Right renal cortex interstitium (tissue), 3 donors: Measurements from ENCODE around the gene SPINK4. TPM values are rescaled to one million over a fixed set of nuclear protein-coding genes. Genes with fewer than 3 reads are reported as not detected.

Experiments
- DNase-seq, 3 donors: peaks; one replicate each; pipeline ENCODE4 v3.0.0-alpha.2; 2013; ENCODE audit warnings: low read depth in 3 of 3, low spot score in 2 of 3
- polyA plus RNA-seq, 3 donors: library from polyadenylated mRNA; unstranded; fragments of 120-200 nt; gene quantifications; one replicate each; pipeline ENCODE4 v1.2.1, GENCODE V29; 2013; ENCODE audit not compliant: insufficient read length in 3 of 3

SPINK4 gene
- polyA plus RNA-seq, 3 donors, result not detected

GRCh38 chr9:33255471-33255870 lies 15.5 kb downstream of the SPINK4 start:
- no peak for DNase-seq

DNA sequence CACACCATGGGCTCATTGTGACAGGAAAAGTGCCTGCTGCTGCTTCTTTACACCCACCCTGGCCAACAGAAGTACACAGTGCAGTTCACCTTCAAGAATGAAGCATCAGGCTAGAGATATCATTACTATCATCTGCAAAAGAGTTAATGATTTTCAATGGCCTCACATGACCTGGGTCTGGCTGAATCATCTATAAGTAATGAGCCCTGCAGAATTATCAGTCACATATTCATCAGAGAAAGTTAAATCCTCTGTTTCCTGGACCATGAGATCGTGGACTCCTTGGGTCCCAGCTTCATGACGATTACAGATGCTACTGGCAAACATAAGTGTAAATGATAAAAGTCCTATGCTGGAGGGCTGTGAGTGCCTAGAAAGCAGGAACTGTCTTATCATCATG lies 16.3 kb downstream of the SPINK4 start:
- DNase-seq, result no peak

- DNase-seq, result no peak
Measured at GRCh38 chr9:33257276-33257675, 17.3 kb downstream of the SPINK4 start.

DNA sequence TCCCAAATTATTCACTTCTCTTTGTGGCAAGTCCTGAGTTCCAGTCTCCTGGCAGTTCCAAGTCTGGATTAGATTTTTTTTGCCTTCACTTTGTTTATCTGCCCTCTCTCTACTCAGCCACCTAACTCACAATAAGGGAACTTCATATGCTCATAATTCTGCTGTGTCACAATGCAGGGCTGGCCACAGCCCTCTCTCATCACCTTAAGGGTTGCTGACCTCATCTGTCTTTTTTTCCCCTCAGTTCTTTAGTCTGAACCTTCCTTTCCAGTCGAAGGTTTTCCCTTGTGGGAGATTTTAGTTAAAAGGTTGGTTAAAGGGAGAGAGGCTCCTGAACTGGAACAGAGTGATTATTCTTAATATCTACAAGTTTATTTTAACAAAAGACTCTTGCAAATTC lies 20.4 kb downstream of the SPINK4 start:
- no peak for DNase-seq

DNA sequence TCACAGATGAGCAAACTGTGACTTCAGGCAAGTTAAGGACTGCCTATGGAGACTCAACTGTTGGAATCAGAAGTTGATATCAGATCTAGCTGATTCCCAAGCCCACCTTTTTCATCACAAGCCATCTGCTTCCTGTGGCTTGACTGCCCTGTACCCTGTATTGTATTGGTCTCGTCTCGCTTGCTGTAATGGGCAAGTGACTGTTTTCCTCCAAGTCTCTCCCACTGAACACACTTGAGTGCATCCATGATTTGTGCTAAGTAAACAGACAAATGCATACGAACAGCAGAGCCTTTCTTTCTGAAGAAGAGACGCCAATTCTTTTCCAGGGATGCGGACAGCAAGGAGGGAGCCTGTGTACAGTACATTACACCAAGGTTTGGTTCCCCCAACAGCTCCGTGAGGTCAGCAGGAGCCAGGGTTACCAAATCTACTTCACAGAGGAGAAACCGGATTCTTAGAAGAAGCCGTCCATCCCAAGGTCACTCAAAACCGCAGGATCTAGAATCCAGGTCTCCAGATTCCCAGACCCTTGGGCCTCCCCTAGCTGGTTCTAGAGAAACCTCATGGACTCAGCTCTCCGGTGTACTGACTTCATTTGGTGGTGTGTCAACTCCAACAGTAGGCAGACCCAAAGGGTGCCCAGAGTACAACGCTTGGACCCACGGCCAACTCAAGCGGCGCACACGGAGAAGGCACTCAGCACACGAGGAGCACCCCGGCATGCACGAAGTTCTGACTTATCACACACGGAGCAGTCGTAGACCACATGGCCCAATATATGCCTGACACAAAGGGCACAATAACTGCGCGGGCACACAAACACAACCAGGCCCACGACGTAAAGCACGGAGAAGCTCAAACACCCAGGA lies 23.4 kb downstream of the SPINK4 start:
- peak in 2 of 3 donors; percentile 8 to 24 for DNase-seq

GRCh38 chr9:33264003-33264472 lies 24.1 kb downstream of the SPINK4 start:
- DNase-seq, result peak in 2 of 3 donors; percentile 14 to 16

GRCh38 chr9:33264473-33265177 lies 24.7 kb downstream of the SPINK4 start, which contains the start of the genes BAG1 and CHMP5:
TSS of gene BAG1 (minus strand) at chr9:33264708.
TSS of gene CHMP5 (plus strand) at chr9:33265049. CDS start at chr9:33265079, 30 bp downstream.
- peak; percentile 96 to 99 (median 97) for DNase-seq

GRCh38 chr9:33265211-33265865 lies 25.4 kb downstream of the SPINK4 start:
- DNase-seq, result no peak

- DNase-seq, result no peak
Measured at GRCh38 chr9:33267151-33267767, 27.3 kb downstream of the SPINK4 start.

DNA sequence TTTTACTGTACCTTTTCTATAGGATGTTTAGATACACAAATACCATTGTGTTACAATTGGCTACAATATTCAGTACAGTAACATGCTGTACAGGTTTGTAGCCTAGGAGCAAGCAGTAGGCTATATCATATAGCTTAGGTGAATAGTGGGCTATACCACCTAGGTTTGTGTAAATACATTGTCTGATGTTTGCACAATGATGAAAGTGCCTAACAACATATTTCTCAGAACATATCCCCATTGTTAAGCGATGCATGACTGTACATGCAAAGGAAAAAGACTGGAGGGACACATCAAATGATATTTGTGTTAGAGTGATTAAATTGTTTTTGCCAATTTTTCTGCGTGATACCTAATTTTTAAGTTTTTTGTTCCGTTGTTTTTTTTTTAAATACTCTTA lies 30.2 kb downstream of the SPINK4 start:
- no peak for DNase-seq

DNA sequence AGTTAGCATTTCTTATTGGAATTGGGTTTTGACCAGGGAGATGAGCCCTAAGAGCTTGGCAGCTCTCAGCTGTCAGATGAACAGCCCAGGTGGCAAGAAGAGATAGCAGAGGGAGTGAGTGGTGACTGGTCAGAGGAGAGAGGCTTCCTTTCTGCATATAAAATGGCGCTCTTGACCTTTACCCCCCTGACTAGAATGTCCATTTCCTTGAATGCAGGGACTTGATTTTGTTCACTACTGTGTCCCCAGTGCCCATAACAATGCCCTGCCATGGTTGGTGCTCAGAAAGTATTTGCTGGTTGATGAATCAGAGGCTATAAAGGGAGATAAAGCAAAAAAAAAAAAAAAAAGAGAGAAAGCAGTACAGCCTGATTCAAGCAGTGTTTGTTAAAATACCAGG lies 32.1 kb downstream of the SPINK4 start:
- no peak for DNase-seq

DNA sequence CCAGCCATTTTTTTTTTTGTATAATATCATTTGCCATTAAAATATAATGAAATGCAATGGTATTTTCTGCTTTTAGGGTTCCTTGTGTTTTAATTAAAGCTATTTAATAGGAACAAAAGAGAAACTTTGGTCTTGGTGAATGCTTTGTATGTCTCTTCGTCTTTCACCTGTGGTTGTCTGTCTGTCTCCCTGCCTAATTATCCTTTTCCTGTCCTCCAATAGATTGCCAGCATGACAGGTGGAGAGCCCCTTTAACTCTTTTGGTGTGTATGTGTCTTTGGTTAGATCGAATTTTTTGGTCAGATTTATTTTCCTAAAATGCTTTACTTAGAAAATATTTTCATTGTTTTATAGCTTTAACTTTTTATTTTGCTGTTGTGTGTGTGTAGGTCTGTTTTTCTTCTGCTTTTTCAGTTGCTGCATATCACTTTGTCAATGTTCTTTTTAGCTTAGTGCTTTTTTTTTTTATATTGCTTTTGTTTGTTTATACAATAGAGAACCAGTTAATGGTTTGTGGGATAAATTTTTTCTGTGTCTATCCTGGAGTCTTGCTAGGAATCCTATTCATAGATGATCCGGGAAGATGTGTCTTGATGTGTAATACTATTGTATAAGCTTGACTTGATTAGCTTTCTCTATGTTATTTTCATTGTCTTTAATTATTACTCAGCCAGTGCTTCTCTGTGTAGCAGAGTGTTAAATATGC lies 33.5 kb downstream of the SPINK4 start:
- DNase-seq, result no peak

DNA sequence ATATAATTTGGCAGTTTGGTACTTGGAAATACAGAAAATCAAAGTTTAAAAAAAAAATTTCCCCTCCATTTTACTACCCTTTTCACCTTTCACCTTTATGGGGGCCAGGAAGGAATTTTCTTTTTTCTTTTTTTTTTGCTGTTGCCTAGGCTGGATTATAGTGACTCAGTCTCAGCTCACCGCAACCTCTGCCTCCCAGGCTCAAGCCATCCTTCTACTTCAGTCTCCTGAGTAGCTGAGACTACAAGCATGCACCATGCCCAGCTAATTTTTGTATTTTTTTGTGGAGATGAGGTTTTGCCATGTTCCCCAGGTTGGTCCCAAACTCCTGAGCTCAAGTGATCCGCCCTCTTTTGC lies 34.0 kb downstream of the SPINK4 start:
- DNase-seq, result no peak

GRCh38 chr9:33277484-33277883 lies 37.5 kb downstream of the SPINK4 start:
- no peak for DNase-seq

DNA sequence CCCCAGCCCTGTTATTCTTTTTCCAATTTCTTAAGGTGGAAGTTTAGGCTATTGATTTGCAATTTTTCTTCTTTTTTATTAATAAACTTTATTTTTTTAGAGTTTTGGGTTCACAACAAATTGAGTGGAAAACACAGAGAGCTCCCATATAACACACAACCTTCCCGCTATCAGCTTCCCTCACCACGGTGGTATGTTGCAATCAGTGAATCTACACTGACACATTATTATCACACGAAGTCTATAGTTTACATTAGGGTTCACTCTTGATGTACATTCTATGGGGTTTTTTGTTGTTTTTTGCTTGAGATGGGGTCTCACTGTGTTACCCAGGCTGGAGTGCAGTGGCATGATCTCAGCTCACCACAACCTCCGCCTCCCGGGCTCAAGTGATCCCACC lies 45.5 kb downstream of the SPINK4 start:
- DNase-seq, result no peak

DNA sequence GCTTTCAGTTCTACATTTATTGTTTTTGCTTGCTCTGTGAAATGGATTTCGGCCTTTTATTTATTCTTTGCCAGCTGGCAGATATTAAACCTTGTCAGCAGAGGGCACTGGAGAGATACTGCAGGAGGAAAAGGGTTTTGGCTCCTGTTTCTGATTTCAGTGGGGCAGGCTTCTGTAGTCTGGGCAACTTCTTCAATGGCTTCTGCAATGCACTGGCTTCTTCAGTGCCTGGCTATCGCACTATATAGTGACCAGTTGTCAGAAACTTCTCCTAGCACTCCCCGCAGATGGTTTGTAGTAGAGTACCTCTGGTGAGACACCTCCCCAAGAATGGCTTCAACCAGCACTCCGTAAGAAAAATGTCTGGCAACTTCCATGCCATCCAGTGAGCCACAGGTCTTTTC lies 47.1 kb downstream of the SPINK4 start:
- peak in 2 of 3 donors; percentile 20 to 33 for DNase-seq

DNA sequence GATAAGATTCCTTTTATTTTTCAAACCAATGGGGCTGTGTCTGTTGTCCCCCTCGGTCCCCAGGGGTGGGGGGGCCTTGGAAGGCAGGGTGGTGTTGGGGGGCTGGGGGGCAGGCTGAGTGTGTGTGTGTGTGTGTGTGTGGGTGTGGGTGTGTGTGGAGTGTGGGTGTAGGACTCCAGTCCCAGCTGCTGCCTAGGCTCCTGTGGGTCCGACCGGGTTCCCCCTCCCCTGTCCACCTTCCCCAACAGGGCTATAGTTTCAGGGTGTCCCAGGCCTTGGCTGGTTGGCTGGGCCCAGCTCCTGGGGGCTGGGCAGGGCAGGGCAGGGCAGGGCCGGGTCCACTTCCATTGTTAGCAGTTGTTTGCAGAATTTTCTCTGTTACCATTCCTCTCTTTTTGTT lies 48.3 kb downstream of the SPINK4 start:
- DNase-seq, result no peak

- DNase-seq, result no peak
Measured at GRCh38 chr9:33288828-33289483, 49.0 kb downstream of the SPINK4 start.

GRCh38 chr9:33289496-33289895 lies 49.5 kb downstream of the SPINK4 start:
- no peak for DNase-seq

DNA sequence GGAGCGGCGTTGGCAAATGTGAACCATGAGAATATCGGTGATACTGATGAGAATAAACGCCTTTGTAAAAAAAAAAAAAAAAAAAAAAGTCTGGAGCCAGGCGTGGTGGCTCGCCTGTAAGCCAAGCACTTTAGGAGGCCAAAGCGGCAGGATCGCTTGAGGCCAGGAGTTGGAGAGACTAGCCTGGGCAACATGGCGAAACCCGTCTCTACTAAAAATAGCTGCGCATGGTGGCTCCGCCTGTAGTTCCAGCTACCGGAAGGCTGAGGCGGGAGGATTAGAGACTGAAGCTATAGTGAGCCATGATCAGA lies 49.9 kb downstream of the SPINK4 start:
- DNase-seq, result no peak
